ENCODE results near the gene CDCP1. TPM values are rescaled to one million over a fixed set of nuclear protein-coding genes. Genes with fewer than 3 reads are reported as not detected.

The CDCP1 gene
- total RNA-seq, 2 experiments from 2014 or later, result 1.7 to 1.8 TPM

- ATAC-seq (ENCODE audit: poor library complexity), result no peak
- CTCF ChIA-PET, result no interaction called here
- Mint-ChIP-seq H3K9me3 (no peaks in the 10 kb centered on the region), H3K36me3 (ENCODE audit: low read depth) (no peaks in the 10 kb centered on the region), H3K4me3 (no peak overlapping the region), H3K27me3 (peaks cover 4% of the 10 kb centered on the region), H3K27ac (no peak overlapping the region), H3K4me1 (ENCODE audit: low read depth) (peaks cover 9% of the 10 kb centered on the region)
- intact Hi-C loops (cut with DNase I, micrococcal nuclease), result no loop called here
- Histone ChIP-seq H3K9me3 (ENCODE audit: control insufficient read depth in 1 of 2, insufficient read depth in 1 of 2, low read length in 2 of 2) (no peaks in the 10 kb centered on the region), H3K36me3 (ENCODE audit: insufficient read depth, low read length) (no peaks in the 10 kb centered on the region), H3K27ac (ENCODE audit: low read depth in 1 of 2, low read length in 2 of 2) (no peak overlapping the region), H3K4me1 (ENCODE audit: insufficient read depth, low read length) (no peaks in the 10 kb centered on the region), H3K4me3 (ENCODE audit: low read length) (no peak overlapping the region), H3K27me3 (ENCODE audit: control insufficient read depth in 1 of 2, insufficient read depth in 2 of 2, low read length in 2 of 2) (peaks cover 0 to 2% of the 10 kb centered on the region in 2 experiments)
- POLR2A ChIA-PET, result no interaction called here
- no peak for DNase-seq
- TF ChIP-seq CTCF (IDR thresholded peaks at IDR 0.05), result no peak
These were observed 28.1 kb upstream of the CDCP1 start for GRCh38 chr3:45174234-45174633.

GRCh38 chr3:45173776-45174175 is 27.6 kb upstream of the CDCP1 start:
- Histone ChIP-seq H3K27me3 (ENCODE audit: control insufficient read depth in 1 of 2, insufficient read depth in 2 of 2, low read length in 2 of 2) (peaks cover 0 to 2% of the 10 kb centered on the region in 2 experiments), H3K27ac (ENCODE audit: low read depth in 1 of 2, low read length in 2 of 2) (no peak overlapping the region), H3K4me3 (ENCODE audit: low read length) (no peak overlapping the region), H3K9me3 (ENCODE audit: control insufficient read depth in 1 of 2, insufficient read depth in 1 of 2, low read length in 2 of 2) (no peaks in the 10 kb centered on the region), H3K36me3 (ENCODE audit: insufficient read depth, low read length) (no peaks in the 10 kb centered on the region), H3K4me1 (ENCODE audit: insufficient read depth, low read length) (no peaks in the 10 kb centered on the region)
- ChIA-PET POLR2A (no interaction called here), CTCF (no interaction called here)
- intact Hi-C loops (cut with DNase I, micrococcal nuclease), result no loop called here
- Mint-ChIP-seq H3K4me3 (no peak overlapping the region), H3K9me3 (no peaks in the 10 kb centered on the region), H3K36me3 (ENCODE audit: low read depth) (no peaks in the 10 kb centered on the region), H3K27me3 (peaks cover 4% of the 10 kb centered on the region), H3K4me1 (ENCODE audit: low read depth) (peaks cover 9% of the 10 kb centered on the region), H3K27ac (no peak overlapping the region)
- TF ChIP-seq CTCF (IDR thresholded peaks at IDR 0.05), result no peak
- no peak for DNase-seq
- ATAC-seq (ENCODE audit: poor library complexity), result no peak

- H3K4me3 ChIP-seq (ENCODE audit: low read length), result no peak overlapping the region
- H3K27ac ChIP-seq (ENCODE audit: low read depth in 1 of 2, low read length in 2 of 2), result no peak overlapping the region
- peaks cover 28% of the 10 kb centered on the region for H3K4me1 Mint-ChIP-seq (ENCODE audit: low read depth)
- H3K36me3 Mint-ChIP-seq (ENCODE audit: low read depth), result no peaks in the 10 kb centered on the region
- intact Hi-C loops (cut with DNase I, micrococcal nuclease), result no loop called here
- DNase-seq, result no peak
- no peaks in the 10 kb centered on the region for H3K9me3 Mint-ChIP-seq
- no peaks in the 10 kb centered on the region for H3K27me3 ChIP-seq (ENCODE audit: control insufficient read depth in 1 of 2, insufficient read depth in 2 of 2, low read length in 2 of 2)
- no peaks in the 10 kb centered on the region for H3K27me3 Mint-ChIP-seq
- H3K27ac Mint-ChIP-seq, result no peak overlapping the region
- H3K36me3 ChIP-seq (ENCODE audit: insufficient read depth, low read length), result no peaks in the 10 kb centered on the region
- H3K4me3 Mint-ChIP-seq, result no peak overlapping the region
- peaks cover 0 to 4% of the 10 kb centered on the region in 2 experiments for H3K9me3 ChIP-seq (ENCODE audit: control insufficient read depth in 1 of 2, insufficient read depth in 1 of 2, low read length in 2 of 2)
- ChIA-PET CTCF (no interaction called here), POLR2A (no interaction called here)
- peaks cover 15% of the 10 kb centered on the region for H3K4me1 ChIP-seq (ENCODE audit: insufficient read depth, low read length)
- TF ChIP-seq CTCF (IDR thresholded peaks at IDR 0.05), result no peak
- ATAC-seq (ENCODE audit: poor library complexity), result no peak
These were observed 25.1 kb upstream of the CDCP1 start for GRCh38 chr3:45171283-45171682.
